ENCODE data around the gene CRMP1. TPM values are rescaled to one million over a fixed set of nuclear protein-coding genes. Genes with fewer than 3 reads are reported as not detected.

The CRMP1 gene
- total RNA-seq, 6 donors from 2014 or later, result 0.89 to 5.7 (median 2.0) TPM

DNA sequence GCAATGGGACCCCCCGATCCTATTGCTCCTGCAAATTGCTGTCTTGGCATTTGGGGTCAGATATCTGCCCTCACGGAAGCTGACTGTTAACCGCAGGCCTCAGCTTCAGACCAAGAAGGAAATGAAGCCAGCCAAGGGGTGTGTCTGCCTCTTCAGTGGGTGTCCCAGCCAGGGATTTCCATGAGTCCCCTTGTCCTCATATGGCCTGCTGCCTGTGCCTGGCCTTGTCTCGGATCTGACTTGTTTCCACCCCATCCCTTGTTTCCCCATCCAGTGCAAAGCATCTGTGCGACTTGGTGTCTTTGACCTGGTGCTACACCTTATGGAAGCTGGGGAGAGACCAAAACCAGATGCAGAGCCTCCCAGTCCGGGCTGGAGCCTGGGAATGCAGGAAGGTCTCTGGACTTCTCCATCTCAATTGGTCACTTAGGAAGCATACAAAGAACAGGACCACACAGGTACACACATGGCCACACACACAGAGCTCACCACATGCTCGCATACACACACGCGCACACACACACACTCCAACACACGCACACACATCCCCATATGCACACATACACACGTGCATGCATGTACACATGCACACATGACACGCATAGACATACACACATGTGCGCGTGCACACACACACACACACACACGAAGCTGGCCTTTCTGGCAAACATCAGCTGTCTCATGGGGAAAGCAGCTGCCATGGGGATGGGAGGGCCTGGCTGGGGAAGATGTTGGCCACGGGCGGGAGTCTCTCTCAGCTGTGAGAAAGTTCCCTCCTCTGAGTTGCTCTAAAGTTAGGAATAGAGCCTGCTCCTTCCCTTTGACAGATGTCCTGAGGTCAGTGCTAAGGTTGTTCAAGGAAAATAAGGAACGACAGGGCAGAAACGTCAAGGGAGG lies 65.5 kb downstream of the CRMP1 start:
- TF ChIP-seq POLR2A (IDR thresholded peaks at IDR 0.05) (no peak), POLR2AphosphoS5 (IDR thresholded peaks at IDR 0.05) (no peak), CTCF (IDR thresholded peaks at IDR 0.05) (no peak), EP300 (IDR thresholded peaks at IDR 0.05) (no peak)
- 64 to 71% methylated on average over 16 to 19 of the region's 19 CpGs for WGBS, 2 donors
- Histone ChIP-seq H3K27ac (no peak overlapping the region), H3K27me3 (no peaks in the 10 kb centered on the region), H3K4me1 (peaks cover 9 to 16% (median 12%) of the 10 kb centered on the region in 4 donors), H3K36me3 (peaks cover 0 to 15% (median 0%) of the 10 kb centered on the region in 4 donors), H3K4me3 (no peak overlapping the region), H3K9me3 (no peaks in the 10 kb centered on the region)
- DNase-seq, result no peak
- peak in 1 of 2 donors; percentile 49 for ATAC-seq (ENCODE audit: low FRiP score in 2 of 2)

DNA sequence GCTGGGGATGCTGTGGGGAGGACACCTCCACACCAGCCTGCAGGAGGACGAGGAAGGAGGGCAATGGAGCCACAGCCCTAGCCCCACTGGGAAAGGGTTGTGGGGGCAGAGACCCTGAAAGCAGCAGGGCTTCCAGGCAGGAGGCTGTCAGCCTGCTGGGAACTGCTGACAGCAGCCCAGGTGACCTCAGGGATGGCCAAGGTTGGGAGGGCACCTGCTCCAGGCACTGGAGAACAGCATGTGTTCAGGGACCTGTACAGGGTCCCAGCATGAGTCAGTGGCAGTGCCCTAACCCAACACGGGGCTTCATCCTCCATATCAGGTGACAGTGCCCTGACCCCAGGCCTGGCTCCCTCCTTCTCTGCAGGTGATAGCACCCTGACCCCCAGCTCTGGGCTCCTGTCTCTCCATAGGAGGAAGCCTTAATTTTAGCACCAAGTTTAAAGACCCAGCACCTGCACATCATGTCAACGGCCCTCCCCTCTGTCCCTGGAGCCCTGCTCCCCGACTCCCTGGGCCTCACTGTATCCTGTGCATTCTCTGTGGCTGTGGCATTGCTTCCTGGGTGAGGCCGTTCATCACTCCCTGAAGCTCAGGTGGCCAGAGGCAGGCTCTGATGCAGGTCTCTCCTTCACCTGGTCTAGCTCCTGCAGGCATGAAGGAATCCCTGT lies 66.3 kb downstream of the CRMP1 start:
- WGBS, 2 donors, result 50 to 60% methylated on average over 4 to 5 of the region's 5 CpGs

DNA sequence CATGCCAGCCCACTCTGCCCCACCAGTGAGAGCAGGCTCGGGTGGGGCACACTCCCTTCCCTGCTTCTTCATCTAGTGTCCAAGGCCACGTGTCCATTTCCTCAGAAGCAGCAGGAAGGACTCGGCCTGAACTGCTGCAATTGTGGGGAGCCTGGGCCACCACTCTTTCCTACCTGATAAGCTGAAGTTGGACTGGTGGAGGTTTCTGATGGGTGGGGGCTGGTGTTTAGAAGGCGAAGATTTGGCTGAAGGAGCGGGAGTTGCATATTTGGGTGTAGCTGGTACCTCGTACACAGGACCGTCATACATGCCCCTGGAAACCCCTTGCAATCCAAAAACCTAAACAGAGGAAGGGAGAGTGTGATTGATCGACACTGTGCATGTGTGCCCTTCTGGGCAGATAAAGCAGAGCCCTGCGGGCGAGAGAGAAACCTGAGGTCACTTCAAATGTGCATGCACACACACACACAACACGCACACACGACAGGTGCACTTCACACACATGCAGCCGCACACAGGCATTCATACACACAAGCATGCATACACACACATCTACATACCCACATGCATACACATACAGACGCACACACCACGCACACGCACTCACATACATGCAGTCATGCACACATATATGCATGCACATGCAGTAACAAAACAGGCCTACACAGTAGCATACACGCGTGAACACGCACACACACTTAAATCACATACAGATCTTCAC lies 67.4 kb downstream of the CRMP1 start:
- no peak for ATAC-seq (ENCODE audit: low FRiP score in 2 of 2)
- Histone ChIP-seq H3K4me1 (peaks cover 9 to 16% (median 12%) of the 10 kb centered on the region in 4 donors), H3K9me3 (no peaks in the 10 kb centered on the region), H3K27ac (no peak overlapping the region), H3K4me3 (no peak overlapping the region), H3K27me3 (no peaks in the 10 kb centered on the region), H3K36me3 (peaks cover 0 to 22% (median 8%) of the 10 kb centered on the region in 4 donors)
- DNase-seq, result no peak
- WGBS, 2 donors, result 88 to 90% methylated on average over 19 of the region's 19 CpGs
- TF ChIP-seq EP300 (IDR thresholded peaks at IDR 0.05) (no peak), POLR2A (IDR thresholded peaks at IDR 0.05) (no peak)

More for the DNA sequence above, 66.3 kb downstream of the CRMP1 start:
- no peak overlapping the region for H3K4me3 ChIP-seq
- TF ChIP-seq POLR2A (IDR thresholded peaks at IDR 0.05), result no peak
- TF ChIP-seq POLR2AphosphoS5 (IDR thresholded peaks at IDR 0.05), result no peak
- TF ChIP-seq EP300 (IDR thresholded peaks at IDR 0.05), result no peak
- TF ChIP-seq CTCF (IDR thresholded peaks at IDR 0.05), result no peak
- ATAC-seq (ENCODE audit: low FRiP score in 2 of 2), result peak; percentile 12 to 41
- no peak overlapping the region for H3K27ac ChIP-seq
- DNase-seq, result no peak
- H3K36me3 ChIP-seq, result peaks cover 0 to 15% (median 1%) of the 10 kb centered on the region in 4 donors
- H3K27me3 ChIP-seq, result no peaks in the 10 kb centered on the region
- H3K9me3 ChIP-seq, result no peaks in the 10 kb centered on the region
- peaks cover 9 to 16% (median 12%) of the 10 kb centered on the region in 4 donors for H3K4me1 ChIP-seq

GRCh38 chr4:5824635-5825034 lies 68.3 kb downstream of the CRMP1 start:
- H3K27me3 ChIP-seq, result no peaks in the 10 kb centered on the region
- 68 to 73% methylated on average over 6 of the region's 6 CpGs for whole genome bisulfite sequencing, 2 donors
- TF ChIP-seq POLR2A (IDR thresholded peaks at IDR 0.05), result no peak
- no peak for TF ChIP-seq POLR2AphosphoS5 (IDR thresholded peaks at IDR 0.05)
- TF ChIP-seq EP300 (IDR thresholded peaks at IDR 0.05), result no peak
- TF ChIP-seq CTCF (IDR thresholded peaks at IDR 0.05), result peak in 1 of 6 experiments; percentile 16
- H3K27ac ChIP-seq, result no peak overlapping the region
- H3K36me3 ChIP-seq, result peaks cover 0 to 22% (median 10%) of the 10 kb centered on the region in 4 donors
- DNase-seq (no peak), ATAC-seq (ENCODE audit: low FRiP score in 2 of 2) (no peak)
- peaks cover 9 to 16% (median 12%) of the 10 kb centered on the region in 4 donors for H3K4me1 ChIP-seq
- no peaks in the 10 kb centered on the region for H3K9me3 ChIP-seq
- H3K4me3 ChIP-seq, result no peak overlapping the region

DNA sequence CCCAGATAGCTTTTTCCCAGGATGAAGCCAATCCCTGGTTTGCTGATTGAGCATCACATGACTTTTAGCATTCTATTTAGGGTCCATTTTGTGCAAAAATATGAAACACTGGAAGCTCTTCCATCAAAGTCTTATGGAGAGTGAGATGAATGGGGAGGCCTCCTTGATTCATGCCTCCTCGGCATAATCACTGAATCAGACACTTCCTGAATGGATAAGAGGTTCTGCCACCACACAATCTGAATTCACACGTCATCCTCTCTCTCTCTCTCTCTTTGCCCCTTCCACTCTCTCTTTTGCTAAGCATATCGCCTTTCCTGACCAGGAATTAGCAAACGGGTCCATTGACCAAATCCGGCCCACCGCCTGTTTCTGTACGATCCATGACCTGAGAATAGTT lies 68.7 kb downstream of the CRMP1 start:
- DNase-seq, result no peak
- no peak for ATAC-seq (ENCODE audit: low FRiP score in 2 of 2)
- Histone ChIP-seq H3K36me3 (peaks cover 0 to 22% (median 10%) of the 10 kb centered on the region in 4 donors), H3K4me1 (peaks cover 9 to 16% (median 12%) of the 10 kb centered on the region in 4 donors), H3K27me3 (no peaks in the 10 kb centered on the region), H3K9me3 (no peaks in the 10 kb centered on the region), H3K4me3 (no peak overlapping the region), H3K27ac (no peak overlapping the region)
- WGBS, 2 donors, result 79 to 86% methylated on average over 7 of the region's 7 CpGs
- TF ChIP-seq CTCF (IDR thresholded peaks at IDR 0.05) (no peak), POLR2A (IDR thresholded peaks at IDR 0.05) (no peak), POLR2AphosphoS5 (IDR thresholded peaks at IDR 0.05) (no peak), EP300 (IDR thresholded peaks at IDR 0.05) (no peak)

Measured in upper lobe of left lung (tissue), 6 donors.